ENCODE measurements around the gene RRP12. TPM values are rescaled to one million over a fixed set of nuclear protein-coding genes. Genes with fewer than 3 reads are reported as not detected.

The RRP12 gene
- total RNA-seq: 10 to 100 TPM; 14.7 to 50.7 (median 24.4) TPM

- peak within 1 kb of the TSS; percentile 70 to 77 (median 72) for H3K4me3 ChIP-seq
- no peaks in the 10 kb centered on the region for H3K9me3 ChIP-seq
- peaks cover 0 to 18% (median 0%) of the 10 kb centered on the region in 3 donors for H3K36me3 ChIP-seq
- 0 to 2% methylated on average over 34 to 39 of the region's 39 CpGs for WGBS, 2 donors
- DNase-seq (ENCODE audit: low spot score in 2 of 2): peak; percentile 62 to 90
- TF ChIP-seq POLR2A (IDR thresholded peaks at IDR 0.05) (peak in 1 of 2 donors; percentile 13), EP300 (IDR thresholded peaks at IDR 0.05) (peak; percentile 72 to 81), CTCF (IDR thresholded peaks at IDR 0.05) (no peak)
- H3K27ac ChIP-seq: peak within 1 kb of the TSS; percentile 25 to 80 (median 54)
- no peaks in the 10 kb centered on the region for H3K27me3 ChIP-seq
- peaks cover 0 to 19% (median 6%) of the 10 kb centered on the region in 4 donors for H3K4me1 ChIP-seq
Observed at GRCh38 chr10:97400665-97401454, at the start of gene RRP12. Gene RRP12 (minus strand): TSS chr10:97401340. CDS start chr10:97401231, 109 bp downstream.

GRCh38 chr10:97450828-97451227, 49.7 kb upstream of the RRP12 start:
- no peaks in the 10 kb centered on the region for H3K9me3 ChIP-seq
- H3K27me3 ChIP-seq: no peaks in the 10 kb centered on the region
- H3K27ac ChIP-seq: no peak overlapping the region
- no peak overlapping the region for H3K4me3 ChIP-seq
- no peak for DNase-seq (ENCODE audit: low spot score in 2 of 2)
- TF ChIP-seq CTCF (IDR thresholded peaks at IDR 0.05): no peak
- TF ChIP-seq EP300 (IDR thresholded peaks at IDR 0.05): no peak
- no peak for TF ChIP-seq POLR2A (IDR thresholded peaks at IDR 0.05)
- peaks cover 0 to 77% (median 17%) of the 10 kb centered on the region in 4 donors for H3K4me1 ChIP-seq
- H3K36me3 ChIP-seq: peaks cover 0 to 44% (median 0%) of the 10 kb centered on the region in 3 donors
- 54 to 83% methylated on average over 2 of the region's 2 CpGs for WGBS, 2 donors

GRCh38 chr10:97445722-97446639, 44.8 kb upstream of the RRP12 start, which contains the start of the genes EXOSC1 and ZDHHC16:
Gene EXOSC1 (minus strand): TSS chr10:97446006. CDS start chr10:97445985, 21 bp downstream.
Gene ZDHHC16 (plus strand): TSS chr10:97446175. CDS start chr10:97451676, 5,501 bp downstream.
- peaks cover 0 to 12% (median 0%) of the 10 kb centered on the region in 3 donors for H3K36me3 ChIP-seq
- H3K4me3 ChIP-seq: peak within 1 kb of the TSS; percentile 83 to 94 (median 90)
- DNase-seq (ENCODE audit: low spot score in 2 of 2): peak; percentile 79 to 90
- no peaks in the 10 kb centered on the region for H3K27me3 ChIP-seq
- WGBS, 2 donors: 0 to 1% methylated on average over 61 to 63 of the region's 66 CpGs
- H3K4me1 ChIP-seq: peaks cover 0 to 58% (median 21%) of the 10 kb centered on the region in 4 donors
- peak within 1 kb of the TSS; percentile 55 to 76 (median 72) for H3K27ac ChIP-seq
- peak; percentile 74 to 81 for TF ChIP-seq EP300 (IDR thresholded peaks at IDR 0.05)
- TF ChIP-seq CTCF (IDR thresholded peaks at IDR 0.05): peak in 2 of 5 experiments; percentile 17 to 33
- peak; percentile 19 to 67 for TF ChIP-seq POLR2A (IDR thresholded peaks at IDR 0.05)
- H3K9me3 ChIP-seq: no peaks in the 10 kb centered on the region

GRCh38 chr10:97445357-97445721, 44.2 kb upstream of the RRP12 start:
- no peak for TF ChIP-seq EP300 (IDR thresholded peaks at IDR 0.05)
- TF ChIP-seq CTCF (IDR thresholded peaks at IDR 0.05): no peak
- TF ChIP-seq POLR2A (IDR thresholded peaks at IDR 0.05): no peak
- Histone ChIP-seq H3K9me3 (no peaks in the 10 kb centered on the region), H3K27me3 (no peaks in the 10 kb centered on the region), H3K36me3 (peaks cover 0 to 19% (median 0%) of the 10 kb centered on the region in 3 donors), H3K27ac (peak overlapping the region in 2 of 4 donors; percentile 32 to 76), H3K4me3 (peak overlapping the region; percentile 83 to 94 (median 90)), H3K4me1 (peaks cover 0 to 52% (median 21%) of the 10 kb centered on the region in 4 donors)
- no peak for DNase-seq (ENCODE audit: low spot score in 2 of 2)
- 1 to 2% methylated on average over 13 of the region's 13 CpGs for WGBS, 2 donors
